IPS-20b (cell line): ENCODE results near the gene RRP1.
"Not testable (repeated sequence)": the region's sequence is repeated elsewhere in the genome, so short reads cannot be mapped to it uniquely, and the experiment has no call there.

Experiments used
- H3K27ac ChIP-seq: one replicate; pipeline ENCODE4 v1.5.1; 2013; ENCODE audit warnings: low read length
- H3K27me3 ChIP-seq: 2 replicates; pipeline ENCODE4 v1.6.1; 2013; ENCODE audit warnings: mild to moderate bottlenecking, low read length, inconsistent platforms; ENCODE audit not compliant: insufficient read depth
- H3K36me3 ChIP-seq: 2 replicates; pipeline ENCODE4 v1.6.1; 2013; ENCODE audit warnings: low read depth, mild to moderate bottlenecking, inconsistent platforms, low read length, moderate library complexity; ENCODE audit not compliant: insufficient read depth
- H3K4me1 ChIP-seq: 2 replicates; pipeline ENCODE4 v1.6.1; 2013; ENCODE audit warnings: mild to moderate bottlenecking, control low read depth, inconsistent platforms, low read length, moderate library complexity; ENCODE audit not compliant: insufficient read depth
- H3K4me3 ChIP-seq: 2 replicates; pipeline ENCODE4 v1.5.1; 2013; ENCODE audit warnings: mild to moderate bottlenecking, low read length, inconsistent platforms
- H3K9ac ChIP-seq: 2 replicates; pipeline ENCODE4 v1.6.1; 2013; ENCODE audit warnings: low read depth, mild to moderate bottlenecking, inconsistent platforms, low read length, moderate library complexity
- H3K9me3 ChIP-seq: 2 replicates; pipeline ENCODE4 v1.6.1; 2013; ENCODE audit warnings: mild to moderate bottlenecking, low read depth, low read length, inconsistent platforms; ENCODE audit not compliant: insufficient read depth

RRP1 gene

DNA sequence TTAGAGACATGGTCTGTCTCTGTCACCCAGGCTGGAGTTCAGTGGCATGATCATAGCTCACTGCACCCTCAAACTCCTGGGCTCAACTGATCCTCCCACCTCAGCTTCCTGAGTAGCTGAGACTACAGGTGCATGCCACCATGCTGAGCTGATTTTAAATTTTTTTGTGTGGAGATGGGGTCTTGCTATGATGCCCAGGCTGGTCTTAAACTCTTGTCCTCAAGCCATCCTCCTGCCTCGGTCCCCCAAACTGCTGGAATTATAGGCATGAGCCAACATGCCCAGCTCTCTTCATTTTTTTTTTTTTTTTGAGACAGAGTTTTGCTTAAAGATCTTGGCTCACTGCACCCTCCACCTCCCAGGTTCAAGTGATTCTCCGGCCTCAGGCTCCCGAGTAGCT, 50.9 kb downstream of the RRP1 start:
- Histone ChIP-seq H3K9ac (no peak overlapping the region), H3K4me3 (no peak overlapping the region), H3K4me1 (no peaks in the 10 kb centered on the region), H3K27ac (no peak overlapping the region), H3K36me3 (no peaks in the 10 kb centered on the region), H3K9me3 (no peaks in the 10 kb centered on the region), H3K27me3 (no peaks in the 10 kb centered on the region)

DNA sequence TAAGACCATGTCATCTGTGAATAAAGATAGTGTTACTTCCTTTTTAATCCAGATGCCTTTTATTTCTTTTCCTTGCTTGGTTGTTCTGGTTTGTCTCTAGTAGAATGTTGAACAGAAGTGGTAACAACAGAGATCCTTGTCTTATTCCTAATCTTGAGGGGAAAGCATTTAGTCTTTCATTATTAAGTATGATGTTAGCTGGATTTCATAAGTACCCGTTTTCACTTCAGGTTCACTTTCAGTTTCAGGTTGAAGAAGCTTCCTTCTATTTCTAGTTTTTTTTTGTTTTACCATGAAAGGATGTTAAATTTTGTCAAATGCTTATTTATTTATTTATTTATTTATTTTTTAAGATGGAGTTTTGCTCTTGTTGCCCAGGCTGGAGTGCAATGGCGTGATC, 53.4 kb downstream of the RRP1 start:
- Histone ChIP-seq H3K36me3 (no peaks in the 10 kb centered on the region), H3K9me3 (no peaks in the 10 kb centered on the region), H3K4me1 (no peaks in the 10 kb centered on the region), H3K27me3 (no peaks in the 10 kb centered on the region), H3K4me3 (no peak overlapping the region), H3K9ac (no peak overlapping the region), H3K27ac (no peak overlapping the region)

GRCh38 chr21:43844906-43845305, 55.5 kb downstream of the RRP1 start:
- not testable (repeated sequence) for H3K27me3 ChIP-seq, H3K9ac ChIP-seq, H3K9me3 ChIP-seq, H3K4me3 ChIP-seq, H3K36me3 ChIP-seq, H3K4me1 ChIP-seq, H3K27ac ChIP-seq

DNA sequence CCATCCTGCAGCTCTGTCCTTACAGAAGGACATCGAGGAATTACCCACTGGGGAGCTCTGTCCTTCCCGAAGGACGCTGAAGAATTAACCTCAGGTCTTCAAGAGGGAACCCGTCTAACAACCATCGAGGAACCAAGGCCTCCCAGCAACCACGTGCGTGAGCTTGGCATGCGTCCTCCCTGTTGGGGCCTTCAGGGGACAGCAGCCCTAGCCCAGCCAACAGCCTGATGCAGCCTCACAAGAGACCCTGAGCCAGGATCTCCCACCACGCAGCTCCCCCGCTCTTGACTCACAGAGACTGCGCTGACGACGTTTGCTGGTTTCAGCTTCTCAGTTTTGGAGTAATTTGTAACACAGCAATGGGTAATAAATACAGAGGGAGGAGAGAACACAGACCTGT, 56.0 kb downstream of the RRP1 start:
- no peak overlapping the region for H3K27ac ChIP-seq
- H3K36me3 ChIP-seq: no peaks in the 10 kb centered on the region
- H3K9ac ChIP-seq: no peak overlapping the region
- H3K4me1 ChIP-seq: no peaks in the 10 kb centered on the region
- no peaks in the 10 kb centered on the region for H3K27me3 ChIP-seq
- no peaks in the 10 kb centered on the region for H3K9me3 ChIP-seq
- H3K4me3 ChIP-seq: no peak overlapping the region

- Histone ChIP-seq H3K36me3 (no peaks in the 10 kb centered on the region), H3K4me1 (no peaks in the 10 kb centered on the region), H3K9me3 (no peaks in the 10 kb centered on the region), H3K27me3 (no peaks in the 10 kb centered on the region), H3K27ac (no peak overlapping the region), H3K9ac (no peak overlapping the region), H3K4me3 (no peak overlapping the region)
These were observed 57.1 kb downstream of the RRP1 start for GRCh38 chr21:43846430-43846829.

DNA sequence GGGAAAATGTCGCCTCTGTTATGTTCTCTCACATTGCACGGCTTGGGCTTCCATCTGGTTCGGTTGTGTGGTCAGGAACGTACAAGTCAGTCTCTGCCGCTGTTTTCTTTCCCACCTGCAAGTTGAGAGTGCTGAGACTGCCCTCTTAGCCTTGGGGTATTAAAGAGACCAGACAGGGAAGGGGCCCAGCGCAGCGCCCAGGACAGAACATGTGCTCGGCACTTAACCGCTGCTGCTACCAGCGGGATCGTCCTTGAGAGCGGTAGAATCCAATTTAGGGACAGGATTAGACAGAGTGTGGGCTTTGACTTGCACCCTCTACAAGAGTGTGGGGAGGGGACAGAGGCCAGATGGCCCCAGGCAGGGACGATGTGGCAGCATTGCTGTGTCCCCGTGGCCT, 57.9 kb downstream of the RRP1 start:
- H3K4me1 ChIP-seq: no peaks in the 10 kb centered on the region
- no peak overlapping the region for H3K4me3 ChIP-seq
- H3K27ac ChIP-seq: no peak overlapping the region
- H3K27me3 ChIP-seq: no peaks in the 10 kb centered on the region
- no peak overlapping the region for H3K9ac ChIP-seq
- H3K36me3 ChIP-seq: no peaks in the 10 kb centered on the region
- no peaks in the 10 kb centered on the region for H3K9me3 ChIP-seq

GRCh38 chr21:43848771-43849170, 59.4 kb downstream of the RRP1 start:
- Histone ChIP-seq H3K27ac (no peak overlapping the region), H3K9ac (no peak overlapping the region), H3K27me3 (no peaks in the 10 kb centered on the region; the same call in 1 of the 2 replicates), H3K9me3 (no peaks in the 10 kb centered on the region), H3K4me3 (no peak overlapping the region), H3K36me3 (no peaks in the 10 kb centered on the region), H3K4me1 (no peaks in the 10 kb centered on the region)

- H3K27ac ChIP-seq: no peak overlapping the region
- H3K27me3 ChIP-seq: no peaks in the 10 kb centered on the region; the same call in 1 of the 2 replicates
- H3K36me3 ChIP-seq: no peaks in the 10 kb centered on the region
- no peak overlapping the region for H3K9ac ChIP-seq
- H3K4me3 ChIP-seq: no peak overlapping the region
- no peaks in the 10 kb centered on the region for H3K4me1 ChIP-seq
- H3K9me3 ChIP-seq: no peaks in the 10 kb centered on the region
These were observed 60.3 kb downstream of the RRP1 start for GRCh38 chr21:43849532-43850299.

DNA sequence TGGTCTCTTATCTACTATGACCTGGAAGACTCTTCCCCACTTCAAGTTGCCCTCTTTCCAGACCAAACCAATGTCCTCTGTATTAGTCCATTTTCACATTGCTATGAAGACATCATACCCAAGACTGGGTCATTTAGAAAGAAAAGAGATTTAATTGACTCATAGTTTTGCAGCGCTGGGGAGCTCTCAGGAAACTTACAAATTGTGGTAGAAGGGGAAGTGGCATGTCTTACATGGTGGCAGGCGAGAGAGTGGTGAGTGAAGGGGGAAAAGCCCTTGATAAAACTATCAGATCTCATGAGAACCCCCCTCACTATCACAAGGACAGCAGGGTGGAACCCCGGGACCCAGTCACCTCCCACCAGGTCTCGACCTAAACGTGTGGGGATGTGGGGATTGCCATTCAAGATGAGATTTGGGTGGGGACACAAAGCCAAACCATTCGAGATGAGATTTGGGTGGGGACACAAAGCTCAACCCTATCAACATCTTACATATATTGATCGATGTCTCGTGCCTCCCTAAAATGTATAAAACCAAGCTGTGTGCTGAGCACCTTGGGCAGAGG, 61.4 kb downstream of the RRP1 start:
- H3K27ac ChIP-seq: no peak overlapping the region
- no peak overlapping the region for H3K4me3 ChIP-seq
- no peaks in the 10 kb centered on the region for H3K36me3 ChIP-seq
- H3K4me1 ChIP-seq: no peaks in the 10 kb centered on the region
- H3K9ac ChIP-seq: no peak overlapping the region
- H3K27me3 ChIP-seq: no peaks in the 10 kb centered on the region; the same call in 1 of the 2 replicates
- no peaks in the 10 kb centered on the region for H3K9me3 ChIP-seq

- no peaks in the 10 kb centered on the region for H3K36me3 ChIP-seq
- no peak overlapping the region for H3K27ac ChIP-seq
- H3K4me1 ChIP-seq: no peaks in the 10 kb centered on the region
- no peaks in the 10 kb centered on the region for H3K9me3 ChIP-seq
- no peak overlapping the region for H3K4me3 ChIP-seq
- no peak overlapping the region for H3K9ac ChIP-seq
- H3K27me3 ChIP-seq: no peaks in the 10 kb centered on the region; the same call in 1 of the 2 replicates
These were observed 62.2 kb downstream of the RRP1 start for GRCh38 chr21:43851593-43851992.

GRCh38 chr21:43853851-43854772, 64.7 kb downstream of the RRP1 start:
- no peaks in the 10 kb centered on the region; the same call in 1 of the 2 replicates for H3K27me3 ChIP-seq
- no peak overlapping the region for H3K9ac ChIP-seq
- H3K4me3 ChIP-seq: no peak overlapping the region
- H3K9me3 ChIP-seq: no peaks in the 10 kb centered on the region
- no peaks in the 10 kb centered on the region for H3K36me3 ChIP-seq
- H3K27ac ChIP-seq: no peak overlapping the region
- no peaks in the 10 kb centered on the region for H3K4me1 ChIP-seq
